Astrocyte (in vitro differentiated cells and primary cell): ENCODE data around the gene EFNA5. TPM values are rescaled to one million over a fixed set of nuclear protein-coding genes. Genes with fewer than 3 reads are reported as not detected.

Experiments
- DNase-seq: peaks from one replicate; pipeline ENCODE4 v3.0.0-alpha.2; 2010; ENCODE audit warnings: low read depth
- FAIRE-seq: peaks from 2 replicates; lab custom pipeline; 2011; peaks lifted over from hg19 to GRCh38; lab: Jason Lieb, UNC
- H2AFZ ChIP-seq: 2 replicates; pipeline ENCODE4 v1.6.0; 2012; ENCODE audit warnings: low read depth, low read length, inconsistent platforms
- H3K27ac ChIP-seq: 2 replicates; pipeline ENCODE4 v1.5.1; 2011; ENCODE audit warnings: low read depth, low read length, inconsistent platforms
- H3K27me3 ChIP-seq: 2 replicates; pipeline ENCODE4 v1.6.0; 2011; ENCODE audit warnings: low read length, inconsistent platforms; ENCODE audit not compliant: insufficient read depth
- H3K36me3 ChIP-seq: 2 replicates; pipeline ENCODE4 v1.5.1; 2011; ENCODE audit warnings: low read length, inconsistent platforms; ENCODE audit not compliant: insufficient read depth
- H3K4me1 ChIP-seq: 2 replicates; pipeline ENCODE4 v1.5.1; 2011; ENCODE audit warnings: low read length, inconsistent platforms; ENCODE audit not compliant: insufficient read depth
- H3K4me2 ChIP-seq: 2 replicates; pipeline ENCODE4 v1.6.0; 2012; ENCODE audit warnings: low read length, inconsistent platforms
- H3K4me3 ChIP-seq: 2 replicates; pipeline ENCODE4 v1.5.1; 2011; ENCODE audit warnings: low read depth, mild to moderate bottlenecking, low read length, inconsistent platforms; ENCODE audit not compliant: insufficient read depth
- H3K79me2 ChIP-seq: 2 replicates; pipeline ENCODE4 v1.6.0; 2012; ENCODE audit warnings: mild to moderate bottlenecking, low read length, inconsistent platforms; ENCODE audit not compliant: insufficient read depth
- H3K9ac ChIP-seq: 2 replicates; pipeline ENCODE4 v1.6.0; 2012; ENCODE audit warnings: mild to moderate bottlenecking, low read length, inconsistent platforms
- H3K9me3 ChIP-seq: 2 replicates; pipeline ENCODE4 v1.5.1; 2012; ENCODE audit warnings: low read depth, mild to moderate bottlenecking, low read length, inconsistent platforms; ENCODE audit not compliant: insufficient read depth
- H4K20me1 ChIP-seq: 2 replicates; pipeline ENCODE4 v1.6.0; 2012; ENCODE audit warnings: low read length, inconsistent platforms; ENCODE audit not compliant: insufficient read depth
- H3K27ac Mint-ChIP-seq: one replicate; pipeline ENCODE4 v1.8.0; 2021; ENCODE audit warnings: mild to moderate bottlenecking, mixed read lengths; ENCODE audit not compliant: unreplicated experiment
- H3K27me3 Mint-ChIP-seq: one replicate; pipeline ENCODE4 v1.8.0; 2021; ENCODE audit warnings: low read depth, mixed read lengths; ENCODE audit not compliant: unreplicated experiment
- H3K36me3 Mint-ChIP-seq: one replicate; pipeline ENCODE4 v1.8.0; 2021; ENCODE audit warnings: low read depth, mixed read lengths; ENCODE audit not compliant: unreplicated experiment
- H3K4me1 Mint-ChIP-seq: one replicate; pipeline ENCODE4 v1.8.0; 2021; ENCODE audit warnings: low read depth, mixed read lengths; ENCODE audit not compliant: unreplicated experiment
- H3K4me3 Mint-ChIP-seq: one replicate; pipeline ENCODE4 v1.8.0; 2021; ENCODE audit warnings: mild to moderate bottlenecking, moderate library complexity, mixed read lengths; ENCODE audit not compliant: unreplicated experiment
- H3K9me3 Mint-ChIP-seq: one replicate; pipeline ENCODE4 v1.8.0; 2021; ENCODE audit warnings: mild to moderate bottlenecking, mixed read lengths; ENCODE audit not compliant: unreplicated experiment
- EZH2 ChIP-seq: IDR thresholded peaks from 2 replicates; pipeline ENCODE4 v1.6.1; 2012; ENCODE audit warnings: mild to moderate bottlenecking, low read length, inconsistent platforms; ENCODE audit not compliant: insufficient read depth
- total RNA-seq: library from RNA; stranded (reverse); gene quantifications from 2 replicates; pipeline ENCODE4 v1.2.1, GENCODE V29; 2021
- TF ChIP-seq, protein P1 (sequence below): IDR thresholded peaks from 2 replicates; pipeline ENCODE4 v1.5.1; 2011; ENCODE audit warnings: low read depth, mild to moderate bottlenecking, inconsistent platforms, low read length, moderate library complexity; ENCODE audit not compliant: insufficient read depth

EFNA5 gene
- total RNA-seq, 1 donor from 2014 or later = 59.3 TPM

DNA sequence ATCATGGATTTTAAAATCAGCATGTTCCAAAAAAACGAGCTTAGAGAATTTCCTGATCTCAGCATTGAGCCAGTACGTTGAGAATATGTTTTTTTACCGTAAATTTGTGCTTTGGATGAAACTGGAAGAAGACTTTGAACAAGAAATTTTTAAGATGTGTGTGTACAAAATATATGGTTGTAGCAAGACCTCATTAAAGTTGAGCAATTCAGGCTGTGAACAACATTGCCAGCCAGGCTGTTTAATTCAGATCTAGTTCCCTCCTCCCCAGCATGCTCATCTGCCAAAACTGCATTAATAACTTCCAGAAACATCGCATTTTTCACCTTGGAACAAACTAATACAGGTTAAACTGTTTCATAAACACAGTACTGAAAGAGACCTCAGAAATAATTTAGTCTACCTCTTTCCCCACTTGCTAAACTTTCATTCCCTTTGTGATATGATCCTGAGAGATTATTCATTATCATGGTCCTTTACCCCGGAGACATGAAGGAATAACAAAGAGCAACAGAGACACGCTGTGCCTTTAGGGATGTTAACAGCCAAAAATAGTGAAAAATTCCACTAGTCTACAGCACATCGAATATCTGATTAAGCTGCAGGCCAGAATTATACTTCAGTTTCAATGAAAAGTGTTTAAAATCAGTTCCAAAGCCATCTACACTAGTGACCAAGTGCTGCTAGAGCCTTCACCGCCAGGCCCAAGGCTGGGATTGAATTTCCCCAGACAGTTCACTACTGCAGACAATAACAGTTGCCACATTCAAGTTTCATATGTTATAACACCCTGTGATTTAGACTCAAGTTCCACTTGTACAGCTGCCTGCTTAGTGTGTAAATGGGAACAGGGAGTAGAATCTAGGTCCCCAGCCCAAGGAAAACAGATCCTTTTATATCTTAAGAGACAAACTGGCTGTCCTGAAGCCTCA, 89.6 kb downstream of the EFNA5 start:
- no peak for TF ChIP-seq EZH2
- TF ChIP-seq, protein P1, sequence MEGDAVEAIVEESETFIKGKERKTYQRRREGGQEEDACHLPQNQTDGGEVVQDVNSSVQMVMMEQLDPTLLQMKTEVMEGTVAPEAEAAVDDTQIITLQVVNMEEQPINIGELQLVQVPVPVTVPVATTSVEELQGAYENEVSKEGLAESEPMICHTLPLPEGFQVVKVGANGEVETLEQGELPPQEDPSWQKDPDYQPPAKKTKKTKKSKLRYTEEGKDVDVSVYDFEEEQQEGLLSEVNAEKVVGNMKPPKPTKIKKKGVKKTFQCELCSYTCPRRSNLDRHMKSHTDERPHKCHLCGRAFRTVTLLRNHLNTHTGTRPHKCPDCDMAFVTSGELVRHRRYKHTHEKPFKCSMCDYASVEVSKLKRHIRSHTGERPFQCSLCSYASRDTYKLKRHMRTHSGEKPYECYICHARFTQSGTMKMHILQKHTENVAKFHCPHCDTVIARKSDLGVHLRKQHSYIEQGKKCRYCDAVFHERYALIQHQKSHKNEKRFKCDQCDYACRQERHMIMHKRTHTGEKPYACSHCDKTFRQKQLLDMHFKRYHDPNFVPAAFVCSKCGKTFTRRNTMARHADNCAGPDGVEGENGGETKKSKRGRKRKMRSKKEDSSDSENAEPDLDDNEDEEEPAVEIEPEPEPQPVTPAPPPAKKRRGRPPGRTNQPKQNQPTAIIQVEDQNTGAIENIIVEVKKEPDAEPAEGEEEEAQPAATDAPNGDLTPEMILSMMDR = no peak
- Mint-ChIP-seq H3K27me3 (no peaks in the 10 kb centered on the region), H3K36me3 (no peaks in the 10 kb centered on the region), H3K4me3 (no peak overlapping the region), H3K9me3 (peaks cover 2% of the 10 kb centered on the region), H3K4me1 (peaks cover 20% of the 10 kb centered on the region), H3K27ac (no peak overlapping the region)
- H3K9me3 ChIP-seq = no peaks in the 10 kb centered on the region
- H3K4me3 ChIP-seq = no peak overlapping the region
- H3K9ac ChIP-seq = no peak overlapping the region
- no peak overlapping the region for H2AFZ ChIP-seq
- H3K27ac ChIP-seq = no peak overlapping the region
- no peaks in the 10 kb centered on the region for H3K4me1 ChIP-seq
- no peaks in the 10 kb centered on the region for H3K27me3 ChIP-seq
- H3K79me2 ChIP-seq = no peaks in the 10 kb centered on the region
- no peak overlapping the region for H3K4me2 ChIP-seq
- no peak for DNase-seq
- no peak for FAIRE-seq
- no peaks in the 10 kb centered on the region for H4K20me1 ChIP-seq
- no peaks in the 10 kb centered on the region for H3K36me3 ChIP-seq

DNA sequence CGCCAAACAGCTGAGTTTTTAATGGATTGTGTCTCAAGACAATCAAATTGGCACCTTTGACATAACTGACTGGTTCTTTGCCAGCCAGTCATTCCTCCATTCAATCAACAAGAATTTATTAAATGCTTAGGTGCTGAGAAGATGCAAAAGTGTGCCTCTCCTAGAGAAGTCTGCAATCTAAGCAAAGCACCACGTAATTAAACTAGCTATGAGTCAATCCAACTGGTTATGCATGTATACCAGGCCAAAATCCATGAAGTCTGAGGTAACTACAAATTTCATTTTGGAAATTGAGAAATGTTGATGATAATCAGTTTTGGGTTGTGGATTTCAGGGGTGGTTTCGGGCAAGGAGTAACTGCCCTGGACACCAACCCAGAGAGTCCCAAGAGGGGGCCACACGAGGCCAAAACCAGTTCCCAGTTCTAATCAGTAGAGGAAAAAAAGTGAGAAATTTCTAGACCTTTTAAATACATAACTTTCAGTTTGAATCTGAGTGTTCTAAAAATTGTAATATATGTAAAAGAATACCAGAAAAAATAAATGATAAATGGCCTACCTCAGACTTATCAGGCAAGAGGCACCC, 92.6 kb downstream of the EFNA5 start:
- Mint-ChIP-seq H3K9me3 (peaks cover 2% of the 10 kb centered on the region), H3K4me3 (no peak overlapping the region), H3K27ac (no peak overlapping the region), H3K36me3 (no peaks in the 10 kb centered on the region), H3K4me1 (peaks cover 33% of the 10 kb centered on the region), H3K27me3 (no peaks in the 10 kb centered on the region)
- no peak for FAIRE-seq
- Histone ChIP-seq H3K27ac (no peak overlapping the region), H3K4me1 (no peaks in the 10 kb centered on the region), H3K4me3 (no peak overlapping the region), H3K27me3 (peaks cover 4% of the 10 kb centered on the region), H3K9me3 (no peaks in the 10 kb centered on the region), H3K36me3 (no peaks in the 10 kb centered on the region), H3K4me2 (no peak overlapping the region), H3K9ac (no peak overlapping the region), H2AFZ (no peak overlapping the region), H4K20me1 (no peaks in the 10 kb centered on the region), H3K79me2 (no peaks in the 10 kb centered on the region)
- TF ChIP-seq, protein P1 = no peak
- TF ChIP-seq EZH2 = no peak
- no peak for DNase-seq
